22Rv1 (cell line): ENCODE data around the gene SPRYD3.

Experiments
- ZFX ChIP-seq: fragments of 450-650 bp; IDR thresholded peaks from 2 replicates; pipeline ENCODE4 v1.6.1; 2017; ENCODE audit warnings: antibody characterized with exemption, borderline replicate concordance
- TF ChIP-seq, protein P1 (sequence below): fragments of 450-650 bp; IDR thresholded peaks from 2 replicates; pipeline ENCODE4 v1.5.1; 2017; ENCODE audit warnings: mild to moderate bottlenecking

DNA sequence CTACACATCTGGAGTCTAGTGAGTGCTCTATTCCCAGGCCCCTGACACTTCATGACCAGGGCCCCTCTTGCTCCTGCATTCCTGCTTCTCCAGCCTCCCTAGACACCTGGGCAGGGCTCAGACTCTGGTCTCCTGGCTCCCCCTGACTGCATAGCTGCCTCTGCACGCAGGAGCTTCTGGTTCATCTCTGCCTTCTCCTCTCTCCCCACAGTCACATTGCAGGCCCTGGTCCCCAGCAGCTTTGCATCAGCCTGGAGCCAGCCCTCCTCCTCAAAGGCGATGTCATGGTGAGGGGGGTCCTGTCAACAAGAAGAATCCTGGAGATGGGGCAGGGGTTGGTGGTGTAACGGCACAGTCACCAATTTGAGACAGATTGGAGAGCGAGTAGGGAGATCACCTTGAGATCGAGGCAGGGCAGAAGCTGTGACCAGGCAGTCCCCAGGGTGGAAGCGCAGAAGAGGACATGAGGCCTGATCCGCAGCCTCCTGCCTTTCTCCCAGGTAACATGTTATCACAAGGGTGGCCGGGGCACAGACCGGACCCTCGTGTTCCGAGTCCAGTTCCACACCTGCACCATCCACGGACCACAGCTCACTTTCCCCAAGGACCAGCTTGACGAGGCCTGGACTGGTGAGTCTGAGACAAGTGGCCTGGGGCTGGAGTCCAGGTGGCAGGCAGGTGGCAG, 21.2 kb downstream of the SPRYD3 start:
- TF ChIP-seq, protein P1, sequence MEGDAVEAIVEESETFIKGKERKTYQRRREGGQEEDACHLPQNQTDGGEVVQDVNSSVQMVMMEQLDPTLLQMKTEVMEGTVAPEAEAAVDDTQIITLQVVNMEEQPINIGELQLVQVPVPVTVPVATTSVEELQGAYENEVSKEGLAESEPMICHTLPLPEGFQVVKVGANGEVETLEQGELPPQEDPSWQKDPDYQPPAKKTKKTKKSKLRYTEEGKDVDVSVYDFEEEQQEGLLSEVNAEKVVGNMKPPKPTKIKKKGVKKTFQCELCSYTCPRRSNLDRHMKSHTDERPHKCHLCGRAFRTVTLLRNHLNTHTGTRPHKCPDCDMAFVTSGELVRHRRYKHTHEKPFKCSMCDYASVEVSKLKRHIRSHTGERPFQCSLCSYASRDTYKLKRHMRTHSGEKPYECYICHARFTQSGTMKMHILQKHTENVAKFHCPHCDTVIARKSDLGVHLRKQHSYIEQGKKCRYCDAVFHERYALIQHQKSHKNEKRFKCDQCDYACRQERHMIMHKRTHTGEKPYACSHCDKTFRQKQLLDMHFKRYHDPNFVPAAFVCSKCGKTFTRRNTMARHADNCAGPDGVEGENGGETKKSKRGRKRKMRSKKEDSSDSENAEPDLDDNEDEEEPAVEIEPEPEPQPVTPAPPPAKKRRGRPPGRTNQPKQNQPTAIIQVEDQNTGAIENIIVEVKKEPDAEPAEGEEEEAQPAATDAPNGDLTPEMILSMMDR, result no peak
- TF ChIP-seq ZFX, result no peak
